Stomach (tissue), 9 donors: Measurements from ENCODE around the gene NLRC5. TPM values are rescaled to one million over a fixed set of nuclear protein-coding genes. Genes with fewer than 3 reads are reported as not detected.
A peak's percentile ranks its signal among the peaks of the same experiment; 100 is the strongest.
"Not testable (repeated sequence)": the region's sequence is repeated elsewhere in the genome, so short reads cannot be mapped to it uniquely, and the experiment has no call there.

Experiments
- DNase-seq, 2 donors: peaks; one replicate each; pipeline versions ENCODE4 v3.0.0 to v3.0.0-alpha.2; 2013 to 2019
- H3K27ac ChIP-seq, 5 donors: fragments of 200-600 bp in 4 of 5; sonication (generic) in 4 of 5; one replicate each; pipeline ENCODE4 v1.5.1; 2013 to 2019; ENCODE audit warnings: mild to moderate bottlenecking in 1 of 5, moderate library complexity in 1 of 5
- H3K27me3 ChIP-seq, 3 donors: fragments of 200-600 bp; sonication (generic); one replicate each; pipeline ENCODE4 v1.5.1; 2017 to 2019; ENCODE audit warnings: mixed run types in 1 of 3
- H3K36me3 ChIP-seq, 4 donors: fragments of 200-600 bp; sonication (generic); 1 replicate in 3 of 4; 2 replicates in 1 of 4; pipeline ENCODE4 v1.5.1; 2016 to 2019
- H3K4me1 ChIP-seq, 4 donors: fragments of 200-600 bp; sonication (generic); one replicate each; pipeline ENCODE4 v1.5.1; 2016 to 2019
- H3K4me3 ChIP-seq, 4 donors: fragments of 200-600 bp; sonication (generic) in 3 of 4; one replicate each; pipeline ENCODE4 v1.5.1; 2016 to 2019; ENCODE audit warnings: mild to moderate bottlenecking in 1 of 4
- H3K9me3 ChIP-seq, 4 donors: fragments of 200-600 bp; sonication (generic); one replicate each; pipeline ENCODE4 v1.5.1; 2016 to 2019
- EP300 ChIP-seq: sonication (generic); formaldehyde crosslinking; IDR thresholded peaks from one replicate; pipeline ENCODE4 v1.6.1; 2017; ENCODE audit warnings: antibody characterized with exemption
- POLR2A ChIP-seq, 4 donors: fragments of 450-650 bp; IDR thresholded peaks; one replicate each; pipeline ENCODE4 v1.6.1; 2016; ENCODE audit warnings: antibody characterized with exemption in 4 of 4, control low read depth in 2 of 4, mild to moderate bottlenecking in 1 of 4, moderate library complexity in 1 of 4
- POLR2AphosphoS5 ChIP-seq, 3 donors: sonication (generic); formaldehyde crosslinking; IDR thresholded peaks; one replicate each; pipeline ENCODE4 v1.6.1; 2016; ENCODE audit warnings: antibody characterized with exemption in 3 of 3
- WGBS, 5 donors: extraction: QIAGEN DNeasy Blood & Tissue Kit in 3 of 5; methylation state at CpG; one replicate each; pipeline versions ENCODE4 v1.1.5 to v1.1.7; 2013 to 2018; 5-methylcytosine and 5-hydroxymethylcytosine counted together
- intact Hi-C: fragments of 100-400 bp; cut with DNase I; formaldehyde crosslinking; loops from one replicate; pipeline ENCODE4 v1.15.1; 2023; ENCODE audit warnings: low total_unique reads
- polyA plus RNA-seq, 3 donors: library from polyadenylated mRNA; stranded (reverse); fragments of 200-250 nt; gene quantifications; one replicate each; pipeline ENCODE4 v1.2.3, GENCODE V29; 2013
- total RNA-seq, 5 donors: library from RNA; depleted of rRNA; stranded (reverse); fragments of >200 nt; gene quantifications; one replicate each; pipeline versions ENCODE4 v1.1.0 to v1.2.3, GENCODE V29; 2014 to 2016
- TF ChIP-seq, protein P1 (sequence below), 7 experiments: fragments of 450-650 bp in 4 of 7; fragments of 200-600 bp in 3 of 7; sonication (generic) in 3 of 7; IDR thresholded peaks; one replicate each; pipeline ENCODE4 v1.5.1; 2016 to 2019; ENCODE audit warnings: antibody characterized with exemption in 7 of 7, control low read depth in 2 of 7, mild to moderate bottlenecking in 1 of 7
- donor health status: healthy with polysubstance abuse.
- donor health status: Bipolar disorder and iron deficiency.
- donor health status: healthy.

The NLRC5 gene
- total and polyA plus RNA-seq, 8 donors: 11.7 to 265 (median 29.4) TPM

DNA sequence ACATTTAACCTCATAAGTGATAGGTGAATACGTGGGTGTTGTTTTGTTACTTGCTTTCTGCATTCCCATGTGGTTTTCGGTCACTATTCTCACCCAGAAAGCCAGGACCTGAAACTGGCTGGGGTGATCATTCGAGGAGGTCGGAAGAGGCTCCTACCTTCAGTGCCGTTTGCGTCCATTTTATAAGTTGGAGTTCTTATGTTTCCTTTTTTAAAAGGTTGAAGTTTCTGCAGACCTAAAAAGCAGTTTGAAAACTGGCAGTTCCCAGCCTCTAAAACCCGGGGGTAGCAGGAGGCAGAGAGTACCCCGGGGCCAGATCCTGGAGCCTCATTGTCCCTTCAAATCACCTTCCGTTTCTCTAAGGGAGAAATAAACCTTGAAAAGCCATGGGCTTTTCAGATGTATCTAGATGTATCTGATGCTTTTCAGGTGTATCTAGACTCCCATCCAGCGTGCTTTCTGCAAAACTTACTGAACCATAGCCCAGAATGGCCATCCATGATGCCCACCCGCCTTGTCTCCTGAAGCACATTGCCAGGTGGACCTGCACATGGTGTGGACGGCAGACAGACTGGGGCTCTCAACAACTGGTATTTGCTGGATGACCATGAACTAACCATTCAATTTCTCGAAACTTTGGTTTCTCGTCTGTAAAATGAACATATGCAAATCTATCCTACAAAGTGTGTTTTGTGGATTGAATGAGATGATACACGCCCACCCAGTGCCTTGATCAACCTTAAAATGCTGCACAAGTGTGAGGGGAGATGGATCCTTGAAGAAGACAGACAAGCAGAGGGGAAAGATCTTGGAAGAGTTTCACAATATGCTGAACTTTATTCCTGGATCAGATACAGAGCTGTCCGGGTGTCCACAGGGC is 1.3 kb downstream of the NLRC5 start:
- H3K9me3 ChIP-seq: no peaks in the 10 kb centered on the region
- WGBS, 5 donors: 62 to 72% (median 70%) methylated on average over 16 of the region's 16 CpGs
- no peak for DNase-seq
- H3K27ac ChIP-seq: peak overlapping the region in 4 of 5 donors; percentile 82 to 91 (median 88)
- intact Hi-C loops: no loop called here
- H3K27me3 ChIP-seq: no peaks in the 10 kb centered on the region
- H3K4me1 ChIP-seq: peaks cover 10 to 66% (median 34%) of the 10 kb centered on the region in 4 donors
- no peaks in the 10 kb centered on the region for H3K36me3 ChIP-seq
- TF ChIP-seq EP300 (no peak), POLR2AphosphoS5 (IDR thresholded peaks at IDR 0.05) (no peak), POLR2A (IDR thresholded peaks at IDR 0.05) (no peak)
- TF ChIP-seq, protein P1, sequence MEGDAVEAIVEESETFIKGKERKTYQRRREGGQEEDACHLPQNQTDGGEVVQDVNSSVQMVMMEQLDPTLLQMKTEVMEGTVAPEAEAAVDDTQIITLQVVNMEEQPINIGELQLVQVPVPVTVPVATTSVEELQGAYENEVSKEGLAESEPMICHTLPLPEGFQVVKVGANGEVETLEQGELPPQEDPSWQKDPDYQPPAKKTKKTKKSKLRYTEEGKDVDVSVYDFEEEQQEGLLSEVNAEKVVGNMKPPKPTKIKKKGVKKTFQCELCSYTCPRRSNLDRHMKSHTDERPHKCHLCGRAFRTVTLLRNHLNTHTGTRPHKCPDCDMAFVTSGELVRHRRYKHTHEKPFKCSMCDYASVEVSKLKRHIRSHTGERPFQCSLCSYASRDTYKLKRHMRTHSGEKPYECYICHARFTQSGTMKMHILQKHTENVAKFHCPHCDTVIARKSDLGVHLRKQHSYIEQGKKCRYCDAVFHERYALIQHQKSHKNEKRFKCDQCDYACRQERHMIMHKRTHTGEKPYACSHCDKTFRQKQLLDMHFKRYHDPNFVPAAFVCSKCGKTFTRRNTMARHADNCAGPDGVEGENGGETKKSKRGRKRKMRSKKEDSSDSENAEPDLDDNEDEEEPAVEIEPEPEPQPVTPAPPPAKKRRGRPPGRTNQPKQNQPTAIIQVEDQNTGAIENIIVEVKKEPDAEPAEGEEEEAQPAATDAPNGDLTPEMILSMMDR (IDR thresholded peaks at IDR 0.05): no peak
- H3K4me3 ChIP-seq: peak overlapping the region; percentile 74 to 87 (median 78)

DNA sequence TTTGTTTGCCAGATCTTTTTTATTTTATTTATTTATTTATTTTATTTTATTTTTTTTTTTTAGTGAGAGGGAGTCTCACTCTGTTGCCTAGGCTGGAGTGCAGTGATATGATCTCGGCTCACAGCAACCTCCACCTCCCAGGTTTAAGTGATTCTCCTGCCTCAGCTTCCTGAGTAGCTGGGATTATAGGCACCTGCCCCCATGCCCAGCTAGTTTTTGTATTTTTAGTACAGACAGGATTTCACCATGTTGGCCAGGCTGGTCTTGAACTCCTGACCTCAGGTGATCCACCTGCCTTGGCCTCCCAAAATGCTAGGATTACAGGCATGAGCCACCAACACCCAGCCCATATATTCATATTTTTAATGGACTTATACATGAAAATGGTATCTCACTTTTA is 3.1 kb downstream of the NLRC5 start:
- intact Hi-C loops, DNase-seq, H3K27ac ChIP-seq, H3K4me3 ChIP-seq, H3K9me3 ChIP-seq, H3K27me3 ChIP-seq: not testable (repeated sequence)
- whole genome bisulfite sequencing, 5 donors: 78 to 97% (median 93%) methylated on average over 1 of the region's 1 CpG
- peaks cover 0 to 10% (median 0%) of the 10 kb centered on the region in 4 donors for H3K36me3 ChIP-seq
- H3K4me1 ChIP-seq: peaks cover 10 to 63% (median 29%) of the 10 kb centered on the region in 4 donors

- Histone ChIP-seq H3K27ac (no peak overlapping the region), H3K36me3 (peaks cover 0 to 10% (median 0%) of the 10 kb centered on the region in 4 donors), H3K4me3 (no peak overlapping the region), H3K4me1 (peaks cover 10 to 57% (median 26%) of the 10 kb centered on the region in 4 donors), H3K9me3 (no peaks in the 10 kb centered on the region), H3K27me3 (no peaks in the 10 kb centered on the region)
- WGBS, 5 donors: 48 to 70% (median 63%) methylated on average over 2 of the region's 2 CpGs
- DNase-seq: no peak
- no peak for TF ChIP-seq POLR2A (IDR thresholded peaks at IDR 0.05)
- no peak for TF ChIP-seq EP300
- TF ChIP-seq POLR2AphosphoS5 (IDR thresholded peaks at IDR 0.05): no peak
- TF ChIP-seq, protein P1 (IDR thresholded peaks at IDR 0.05): no peak
- intact Hi-C loops: no loop called here
Observed at GRCh38 chr16:56993204-56993603, 3.8 kb downstream of the NLRC5 start.

DNA sequence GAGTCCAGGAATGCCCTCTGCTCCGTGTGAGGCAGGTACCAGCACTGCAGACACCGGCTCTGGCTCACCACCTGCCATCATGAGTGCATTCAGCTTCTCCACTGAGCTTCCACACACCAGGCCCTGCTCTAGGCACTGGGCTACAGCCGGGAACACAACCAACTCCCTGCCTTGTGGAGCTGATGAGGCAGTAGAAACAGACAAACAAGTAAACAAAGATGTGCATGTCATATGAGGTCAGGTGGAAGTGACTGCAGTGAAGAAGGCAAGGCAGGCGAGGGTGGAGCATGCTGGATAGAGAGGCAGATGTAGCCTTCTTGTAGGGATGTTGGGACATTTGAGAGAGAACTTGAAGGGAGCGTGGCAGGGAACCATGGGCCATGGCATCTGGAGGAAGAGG is 5.0 kb downstream of the NLRC5 start:
- DNase-seq: no peak
- Histone ChIP-seq H3K4me1 (peaks cover 3 to 51% (median 22%) of the 10 kb centered on the region in 4 donors), H3K36me3 (peaks cover 0 to 10% (median 0%) of the 10 kb centered on the region in 4 donors), H3K27me3 (no peaks in the 10 kb centered on the region), H3K9me3 (no peaks in the 10 kb centered on the region), H3K4me3 (no peak overlapping the region), H3K27ac (no peak overlapping the region)
- 69 to 83% (median 72%) methylated on average over 5 of the region's 5 CpGs for WGBS, 5 donors
- TF ChIP-seq POLR2A (IDR thresholded peaks at IDR 0.05) (no peak), POLR2AphosphoS5 (IDR thresholded peaks at IDR 0.05) (no peak), EP300 (no peak)
- TF ChIP-seq, protein P1 (IDR thresholded peaks at IDR 0.05): no peak
- intact Hi-C loops: no loop called here
